Measurements from ENCODE around the gene EGR1. TPM values are rescaled to one million over a fixed set of nuclear protein-coding genes. Genes with fewer than 3 reads are reported as not detected.

EGR1 gene
- total and polyA plus RNA-seq, 12 donors, result 4.3 to 221 (median 51.4) TPM

- intact Hi-C loops (cut with DNase I), result no loop called here
- TF ChIP-seq POLR2A (IDR thresholded peaks at IDR 0.05) (no peak), CTCF (IDR thresholded peaks at IDR 0.05) (no peak)
- Histone ChIP-seq H3K4me1 (replicated peaks in 1 of 2) (peaks cover 6 to 17% of the 10 kb centered on the region in 2 donors), H3K9me3 (replicated peaks in 1 of 3) (no peaks in the 10 kb centered on the region), H3K36me3 (replicated peaks in 1 of 2) (peaks cover 0 to 32% of the 10 kb centered on the region in 2 donors), H3K27me3 (no peaks in the 10 kb centered on the region), H3K27ac (no peak overlapping the region), H3K4me3 (peak overlapping the region in 1 of 4 donors; percentile 63)
- no peak for DNase-seq
- WGBS, 4 donors, result 75 to 84% (median 82%) methylated on average over 10 to 11 of the region's 11 CpGs
Observed at GRCh38 chr5:138438003-138438723, 27.1 kb upstream of the EGR1 start.

- Histone ChIP-seq H3K4me3 (peak within 1 kb of the TSS in 2 of 4 donors; percentile 16 to 63), H3K4me1 (replicated peaks in 1 of 2) (peaks cover 6 to 17% of the 10 kb centered on the region in 2 donors), H3K36me3 (replicated peaks in 1 of 2) (peaks cover 0 to 25% of the 10 kb centered on the region in 2 donors), H3K27me3 (no peaks in the 10 kb centered on the region), H3K27ac (peak within 1 kb of the TSS in 2 of 5 donors; percentile 11 to 16), H3K9me3 (replicated peaks in 1 of 3) (no peaks in the 10 kb centered on the region)
- TF ChIP-seq CTCF (IDR thresholded peaks at IDR 0.05) (peak in 1 of 6 experiments; percentile 23), POLR2A (IDR thresholded peaks at IDR 0.05) (no peak)
- intact Hi-C loops (cut with DNase I), result no loop called here
- WGBS, 4 donors, result 0 to 5% (median 2%) methylated on average over 6 to 65 of the region's 65 CpGs
- DNase-seq, result peak in 3 of 7 donors; percentile 41 to 49 (median 42)
Observed at GRCh38 chr5:138438724-138439476, 26.4 kb upstream of the EGR1 start, which contains the start of gene REEP2. Gene REEP2 (plus strand): TSS chr5:138439057. CDS start chr5:138439209, 152 bp downstream.

- peak overlapping the region in 1 of 4 donors; percentile 63 for H3K4me3 ChIP-seq
- peak in 2 of 7 donors; percentile 39 to 41 for DNase-seq
- peaks cover 6 to 17% of the 10 kb centered on the region in 2 donors for H3K4me1 ChIP-seq (replicated peaks in 1 of 2)
- WGBS, 4 donors, result 32 to 38% (median 35%) methylated on average over 12 to 20 of the region's 20 CpGs
- no peaks in the 10 kb centered on the region for H3K27me3 ChIP-seq
- intact Hi-C loops (cut with DNase I), result no loop called here
- TF ChIP-seq POLR2A (IDR thresholded peaks at IDR 0.05) (no peak), CTCF (IDR thresholded peaks at IDR 0.05) (no peak)
- peaks cover 0 to 17% of the 10 kb centered on the region in 2 donors for H3K36me3 ChIP-seq (replicated peaks in 1 of 2)
- H3K9me3 ChIP-seq (replicated peaks in 1 of 3), result no peaks in the 10 kb centered on the region
- H3K27ac ChIP-seq, result peak overlapping the region in 1 of 5 donors; percentile 11
Observed at GRCh38 chr5:138439477-138440158, 25.7 kb upstream of the EGR1 start.

Data from adrenal gland (tissue), 12 donors.